GM18861 (cell line): ENCODE results near the gene TRAPPC5.
A peak's percentile ranks its signal among the peaks of the same experiment; 100 is the strongest.

Experiments
- ATAC-seq: cut with Tn5 transposase; IDR thresholded peaks from one replicate; pipeline ENCODE4 v1.9.1; 2021; ENCODE audit not compliant: unreplicated experiment

The TRAPPC5 gene

GRCh38 chr19:7699003-7699402 lies 18.4 kb downstream of the TRAPPC5 start:
- no peak for ATAC-seq

GRCh38 chr19:7699417-7700401 lies 19.1 kb downstream of the TRAPPC5 start:
- ATAC-seq, result no peak

- ATAC-seq, result no peak
Measured at GRCh38 chr19:7701049-7701653, 20.5 kb downstream of the TRAPPC5 start.

GRCh38 chr19:7701654-7702457 lies 21.2 kb downstream of the TRAPPC5 start, which contains the start of gene FCER2:
TSS of gene FCER2 (minus strand) at chr19:7702131. CDS start at chr19:7699760, 2,371 bp downstream.
- peak; percentile 43 for ATAC-seq

- no peak for ATAC-seq
Measured at GRCh38 chr19:7703332-7703731, 22.7 kb downstream of the TRAPPC5 start.

- ATAC-seq, result no peak
Measured at GRCh38 chr19:7704280-7705060, 23.8 kb downstream of the TRAPPC5 start.

- ATAC-seq, result peak; percentile 31
Measured at GRCh38 chr19:7705387-7706187, 25.0 kb downstream of the TRAPPC5 start.

- no peak for ATAC-seq
Measured at GRCh38 chr19:7706188-7706954, 25.7 kb downstream of the TRAPPC5 start.

- no peak for ATAC-seq
Measured at GRCh38 chr19:7706955-7707456, 26.4 kb downstream of the TRAPPC5 start.

GRCh38 chr19:7709932-7710460 lies 29.4 kb downstream of the TRAPPC5 start:
- no peak for ATAC-seq

- no peak for ATAC-seq
Measured at GRCh38 chr19:7710616-7711015, 30.0 kb downstream of the TRAPPC5 start.

GRCh38 chr19:7715671-7716070 lies 35.0 kb downstream of the TRAPPC5 start:
- ATAC-seq, result no peak

- ATAC-seq, result no peak
Measured at GRCh38 chr19:7716762-7717161, 36.1 kb downstream of the TRAPPC5 start.

GRCh38 chr19:7718668-7719067 lies 38.0 kb downstream of the TRAPPC5 start:
- no peak for ATAC-seq

- ATAC-seq, result no peak
Measured at GRCh38 chr19:7720351-7720750, 39.7 kb downstream of the TRAPPC5 start.

- peak; percentile 62 for ATAC-seq
Measured at GRCh38 chr19:7722231-7722651, 41.6 kb downstream of the TRAPPC5 start.

- no peak for ATAC-seq
Measured at GRCh38 chr19:7725791-7726190, 45.2 kb downstream of the TRAPPC5 start.

GRCh38 chr19:7729211-7729610 lies 48.6 kb downstream of the TRAPPC5 start:
- ATAC-seq, result no peak
